Stimulated activated CD4-positive, alpha-beta T cell treated with anti-CD3 and anti-CD28 coated beads, Interleukin-12 subunit alpha, Interleukin-12 subunit beta, amount 100 ng/mL, for 48 hours (primary cell): Measurements from ENCODE around the gene GRIN2A.
"Not testable (repeated sequence)": the region's sequence is repeated elsewhere in the genome, so short reads cannot be mapped to it uniquely, and the experiment has no call there.

Experiments used
- DNase-seq, 3 donors: peaks; one replicate each; pipeline ENCODE4 v3.0.0-alpha.2; 2020; ENCODE audit warnings: low read depth in 2 of 3, low spot score in 1 of 3

GRIN2A gene

GRCh38 chr16:9929313-9929712 lies 252.9 kb downstream of the GRIN2A start:
- no peak for DNase-seq

GRCh38 chr16:9922441-9922840 lies 259.8 kb downstream of the GRIN2A start:
- DNase-seq = no peak

GRCh38 chr16:9921997-9922396 lies 260.2 kb downstream of the GRIN2A start:
- DNase-seq = no peak

- DNase-seq = no peak
Observed at GRCh38 chr16:9919460-9919859, 262.8 kb downstream of the GRIN2A start.

GRCh38 chr16:9917691-9918090 lies 264.5 kb downstream of the GRIN2A start:
- no peak for DNase-seq

GRCh38 chr16:9913604-9914326 lies 268.5 kb downstream of the GRIN2A start:
- no peak for DNase-seq

- DNase-seq = no peak
Observed at GRCh38 chr16:9911989-9912388, 270.2 kb downstream of the GRIN2A start.

- no peak for DNase-seq
Observed at GRCh38 chr16:9911231-9911630, 271.0 kb downstream of the GRIN2A start.

GRCh38 chr16:9909072-9909825 lies 273.0 kb downstream of the GRIN2A start:
- DNase-seq = no peak

GRCh38 chr16:9908613-9909012 lies 273.6 kb downstream of the GRIN2A start:
- DNase-seq = no peak

- DNase-seq = no peak
Observed at GRCh38 chr16:9907752-9908151, 274.5 kb downstream of the GRIN2A start.

GRCh38 chr16:9906218-9906617 lies 276.0 kb downstream of the GRIN2A start:
- no peak for DNase-seq

- DNase-seq = no peak
Observed at GRCh38 chr16:9904526-9904925, 277.7 kb downstream of the GRIN2A start.

- no peak for DNase-seq
Observed at GRCh38 chr16:9900576-9900975, 281.7 kb downstream of the GRIN2A start.

GRCh38 chr16:9898555-9898954 lies 283.7 kb downstream of the GRIN2A start:
- no peak for DNase-seq

- no peak for DNase-seq
Observed at GRCh38 chr16:9898124-9898523, 284.1 kb downstream of the GRIN2A start.

GRCh38 chr16:9895817-9896216 lies 286.4 kb downstream of the GRIN2A start:
- no peak for DNase-seq

- no peak for DNase-seq
Observed at GRCh38 chr16:9885876-9886275, 296.4 kb downstream of the GRIN2A start.

GRCh38 chr16:9885467-9885866 lies 296.8 kb downstream of the GRIN2A start:
- DNase-seq = no peak

- not testable (repeated sequence) for DNase-seq
Observed at GRCh38 chr16:9875981-9876380, 306.2 kb downstream of the GRIN2A start.

- DNase-seq = no peak
Observed at GRCh38 chr16:9874219-9874618, 308.0 kb downstream of the GRIN2A start.

GRCh38 chr16:9870962-9871361 lies 311.3 kb downstream of the GRIN2A start:
- DNase-seq = no peak

- no peak for DNase-seq
Observed at GRCh38 chr16:9869776-9870175, 312.5 kb downstream of the GRIN2A start.
